SK-N-MC (cell line): ENCODE results near the gene TBC1D14.

Source experiments
- EZH2 ChIP-seq: fragments of 200-600 bp; sonication (generic); IDR thresholded peaks from one replicate; pipeline ENCODE4 v1.6.1; 2017; ENCODE audit warnings: antibody characterized with exemption
- FOXP2 ChIP-seq: optimal IDR thresholded peaks from 2 replicates; pipeline ENCODE3; 2011; ENCODE audit warnings: mild to moderate bottlenecking, moderate library complexity; ENCODE audit not compliant: insufficient read depth; ENCODE audit errors: extremely low read length, control extremely low read depth
- POLR2AphosphoS5 ChIP-seq: IDR thresholded peaks from 2 replicates; pipeline ENCODE4 v1.6.1; 2012; ENCODE audit warnings: mild to moderate bottlenecking, low read depth, low read length, borderline replicate concordance

GRCh38 chr4:7073059-7073458, 163.4 kb downstream of the TBC1D14 start:
- no peak for TF ChIP-seq EZH2
- TF ChIP-seq POLR2AphosphoS5 = no peak
- no peak for TF ChIP-seq FOXP2
